OCI-LY3 (cell line): ENCODE data around the gene RAP1GAP.

Experiments
- H2AFZ ChIP-seq: fragments of 200-600, 300-600 bp; shearing (Covaris generic); 2 replicates; pipeline ENCODE4 v1.6.0; 2014; ENCODE audit warnings: antibody characterized with exemption, low read depth, low read length
- H3K27ac ChIP-seq: fragments of 200-600, 300-600 bp; sonication (generic); 2 replicates; pipeline ENCODE4 v1.5.1; 2014; ENCODE audit warnings: mild to moderate bottlenecking, low read length, moderate library complexity, mixed read lengths
- H3K27me3 ChIP-seq: fragments of 200-600, 300-600 bp; sonication (generic); 2 replicates; pipeline ENCODE4 v1.6.1; 2014; ENCODE audit warnings: low read depth, low read length, mixed read lengths
- H3K36me3 ChIP-seq: fragments of 200-600, 300-600 bp; sonication (generic); replicated peaks from 2 replicates; pipeline ENCODE3; 2014; ENCODE audit warnings: low read depth, low read length, mixed read lengths
- H3K4me1 ChIP-seq: fragments of 300-600, 200-600 bp; sonication (generic); 2 replicates; pipeline ENCODE4 v1.6.1; 2014; ENCODE audit warnings: low read length, mixed read lengths
- H3K4me2 ChIP-seq: fragments of 200-600, 300-600 bp; sonication (generic); 2 replicates; pipeline ENCODE4 v1.6.1; 2014; ENCODE audit warnings: low read length, mixed read lengths
- H3K4me3 ChIP-seq: fragments of 300-600, 200-600 bp; sonication (generic); 2 replicates; pipeline ENCODE4 v1.5.1; 2014; ENCODE audit warnings: antibody characterized with exemption, mild to moderate bottlenecking, low read length, moderate library complexity
- H3K79me2 ChIP-seq: fragments of 300-600, 200-600 bp; shearing (Covaris generic); 2 replicates; pipeline ENCODE4 v1.6.1; 2014; ENCODE audit warnings: mild to moderate bottlenecking, low read length, mixed read lengths
- H3K9ac ChIP-seq: fragments of 300-600, 200-600 bp; shearing (Covaris generic); 2 replicates; pipeline ENCODE4 v1.6.0; 2014; ENCODE audit warnings: mild to moderate bottlenecking, low read length, moderate library complexity
- H3K9me3 ChIP-seq: fragments of 200-600, 300-600 bp; shearing (Covaris generic); 2 replicates; pipeline ENCODE4 v1.6.1; 2014; ENCODE audit warnings: low read length, mixed read lengths; ENCODE audit not compliant: insufficient read depth
- H4K20me1 ChIP-seq: fragments of 200-600, 300-600 bp; sonication (generic); 2 replicates; pipeline ENCODE4 v1.6.1; 2016; ENCODE audit warnings: low read length, mixed read lengths; ENCODE audit not compliant: insufficient read depth
- EZH2phosphoT487 ChIP-seq: fragments of 200-600 bp; shearing (Covaris generic); IDR thresholded peaks from 2 replicates; pipeline ENCODE4 v1.6.1; 2018; ENCODE audit warnings: antibody characterized with exemption, mixed run types, low read depth
- TF ChIP-seq, protein P1 (sequence below): fragments of 200-600, 300-600 bp; sonication (generic); IDR thresholded peaks from 2 replicates; pipeline ENCODE4 v1.5.1; 2014; ENCODE audit warnings: antibody characterized with exemption, low read length, low read depth

The RAP1GAP gene

DNA sequence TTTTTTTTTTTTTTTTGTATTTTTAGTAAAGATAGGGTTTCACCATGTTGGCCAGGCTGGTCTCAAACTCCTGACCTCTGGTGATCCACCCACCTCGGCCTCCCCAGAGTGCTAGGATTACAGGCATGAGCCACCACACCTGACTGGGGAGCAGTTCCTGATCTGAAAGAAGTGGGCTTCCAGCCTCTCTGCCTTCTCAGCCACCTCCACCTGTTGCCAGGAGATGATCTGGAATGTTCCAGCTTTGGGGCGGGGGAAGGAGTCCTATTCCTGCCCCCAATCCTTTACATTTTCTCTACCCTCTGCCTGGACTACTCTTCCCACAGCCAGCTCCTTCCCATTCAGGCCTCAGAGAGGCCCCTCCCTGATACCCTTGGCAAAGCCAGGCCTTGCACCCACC, 28.1 kb downstream of the RAP1GAP start:
- Histone ChIP-seq H3K9me3 (no peaks in the 10 kb centered on the region), H2AFZ (no peak overlapping the region), H3K9ac (no peak overlapping the region), H3K4me3 (no peak overlapping the region), H3K27ac (no peak overlapping the region), H3K4me2 (no peak overlapping the region), H3K27me3 (no peaks in the 10 kb centered on the region), H3K4me1 (peaks cover 23% of the 10 kb centered on the region), H3K36me3 (no peaks in the 10 kb centered on the region), H4K20me1 (no peaks in the 10 kb centered on the region), H3K79me2 (no peaks in the 10 kb centered on the region)
- TF ChIP-seq, protein P1, sequence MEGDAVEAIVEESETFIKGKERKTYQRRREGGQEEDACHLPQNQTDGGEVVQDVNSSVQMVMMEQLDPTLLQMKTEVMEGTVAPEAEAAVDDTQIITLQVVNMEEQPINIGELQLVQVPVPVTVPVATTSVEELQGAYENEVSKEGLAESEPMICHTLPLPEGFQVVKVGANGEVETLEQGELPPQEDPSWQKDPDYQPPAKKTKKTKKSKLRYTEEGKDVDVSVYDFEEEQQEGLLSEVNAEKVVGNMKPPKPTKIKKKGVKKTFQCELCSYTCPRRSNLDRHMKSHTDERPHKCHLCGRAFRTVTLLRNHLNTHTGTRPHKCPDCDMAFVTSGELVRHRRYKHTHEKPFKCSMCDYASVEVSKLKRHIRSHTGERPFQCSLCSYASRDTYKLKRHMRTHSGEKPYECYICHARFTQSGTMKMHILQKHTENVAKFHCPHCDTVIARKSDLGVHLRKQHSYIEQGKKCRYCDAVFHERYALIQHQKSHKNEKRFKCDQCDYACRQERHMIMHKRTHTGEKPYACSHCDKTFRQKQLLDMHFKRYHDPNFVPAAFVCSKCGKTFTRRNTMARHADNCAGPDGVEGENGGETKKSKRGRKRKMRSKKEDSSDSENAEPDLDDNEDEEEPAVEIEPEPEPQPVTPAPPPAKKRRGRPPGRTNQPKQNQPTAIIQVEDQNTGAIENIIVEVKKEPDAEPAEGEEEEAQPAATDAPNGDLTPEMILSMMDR = no peak
- TF ChIP-seq EZH2phosphoT487 = no peak

DNA sequence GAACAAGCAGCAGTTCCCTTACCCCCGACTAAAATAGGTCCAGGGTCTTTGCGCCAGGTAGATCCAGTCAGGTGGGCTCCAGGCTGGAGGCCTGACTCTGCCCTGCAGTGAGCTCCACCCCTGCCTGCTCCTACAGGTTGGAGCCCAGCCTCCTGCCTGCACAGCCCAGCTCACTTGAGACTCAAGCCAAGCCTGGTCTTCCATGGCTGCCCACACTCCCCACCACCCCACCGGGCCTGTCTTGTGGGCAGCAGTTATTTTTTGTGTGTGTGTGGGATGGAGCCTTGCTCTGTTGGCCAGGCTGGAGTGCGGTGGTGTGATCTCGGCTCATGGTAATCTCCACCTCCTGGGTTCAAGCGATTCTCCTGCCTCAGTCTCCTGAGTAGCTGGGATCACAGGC, 28.5 kb downstream of the RAP1GAP start:
- H3K4me1 ChIP-seq = peaks cover 19% of the 10 kb centered on the region
- no peaks in the 10 kb centered on the region for H3K79me2 ChIP-seq
- no peaks in the 10 kb centered on the region for H3K36me3 ChIP-seq
- no peak overlapping the region for H3K4me3 ChIP-seq
- H3K9me3 ChIP-seq = no peaks in the 10 kb centered on the region
- H3K27ac ChIP-seq = no peak overlapping the region
- no peak overlapping the region for H3K4me2 ChIP-seq
- H3K27me3 ChIP-seq = no peaks in the 10 kb centered on the region
- H2AFZ ChIP-seq = no peak overlapping the region
- no peaks in the 10 kb centered on the region for H4K20me1 ChIP-seq
- no peak overlapping the region for H3K9ac ChIP-seq
- no peak for TF ChIP-seq EZH2phosphoT487
- TF ChIP-seq, protein P1 = no peak

DNA sequence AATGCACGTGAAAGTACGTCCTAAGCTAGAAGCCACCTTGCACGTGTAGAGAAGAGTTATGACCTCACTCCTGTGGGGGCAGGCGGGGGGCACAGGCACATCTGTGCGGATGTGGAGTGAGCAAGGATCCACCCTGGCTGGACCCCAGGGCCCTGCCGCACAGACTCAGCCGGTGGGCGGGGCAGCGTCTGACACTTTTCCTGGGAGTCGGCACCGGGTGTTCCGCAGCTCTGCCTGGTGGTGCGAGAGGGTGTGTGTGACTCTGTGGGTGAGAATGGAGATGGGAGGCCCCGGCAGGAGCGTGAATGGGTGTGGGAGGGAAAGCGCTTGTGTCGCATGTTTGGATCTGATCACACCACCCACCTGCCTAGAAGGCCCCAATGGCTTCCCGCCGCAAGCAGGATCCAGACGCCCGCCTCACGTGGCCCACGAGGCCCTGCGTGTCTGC, 29.5 kb downstream of the RAP1GAP start:
- peaks cover 17% of the 10 kb centered on the region for H3K4me1 ChIP-seq
- no peak overlapping the region for H3K4me2 ChIP-seq
- no peaks in the 10 kb centered on the region for H4K20me1 ChIP-seq
- no peaks in the 10 kb centered on the region for H3K27me3 ChIP-seq
- H3K4me3 ChIP-seq = no peak overlapping the region
- H3K9me3 ChIP-seq = no peaks in the 10 kb centered on the region
- H3K9ac ChIP-seq = no peak overlapping the region
- H3K79me2 ChIP-seq = no peaks in the 10 kb centered on the region
- TF ChIP-seq EZH2phosphoT487 = no peak
- TF ChIP-seq, protein P1 = no peak
- no peaks in the 10 kb centered on the region for H3K36me3 ChIP-seq
- no peak overlapping the region for H2AFZ ChIP-seq
- no peak overlapping the region for H3K27ac ChIP-seq

DNA sequence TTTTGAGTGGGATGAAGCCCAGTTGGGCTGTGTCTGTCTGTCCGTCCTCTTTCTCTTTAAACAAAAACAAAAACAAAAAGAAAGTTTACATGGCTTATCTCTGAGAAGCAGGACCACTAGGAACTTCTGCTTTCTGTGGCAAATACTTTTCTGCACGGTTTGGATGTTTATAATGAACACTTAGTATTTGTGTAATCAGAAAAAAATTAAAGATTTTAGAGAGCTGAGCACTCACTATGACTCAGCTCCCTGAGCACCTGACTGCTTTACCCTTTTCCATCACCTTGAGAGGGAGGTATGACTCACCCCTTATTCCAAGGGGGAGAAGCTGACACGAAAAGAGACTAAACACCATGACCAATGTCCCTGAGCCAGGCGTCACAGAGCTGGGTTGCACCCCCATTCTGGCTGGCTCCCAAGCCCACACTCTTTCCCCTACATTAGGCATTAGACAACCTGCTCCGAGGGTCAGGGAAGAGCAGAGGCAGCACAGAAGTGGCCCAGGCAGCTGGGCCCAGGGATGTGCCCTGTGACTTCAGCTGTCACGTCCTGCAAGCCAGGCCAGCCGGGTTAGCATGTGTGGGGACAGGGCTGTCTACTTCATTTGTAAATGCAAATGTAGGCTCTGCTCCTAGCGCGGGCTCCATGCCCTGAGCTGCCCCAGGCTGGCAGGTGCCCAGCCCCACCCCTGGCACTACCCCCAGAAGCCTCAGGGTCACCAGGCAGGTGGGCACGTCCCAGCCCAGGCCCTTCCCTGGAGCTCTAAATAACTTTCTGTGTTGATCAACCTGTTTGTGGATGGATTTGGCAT, 30.4 kb downstream of the RAP1GAP start:
- no peak for TF ChIP-seq EZH2phosphoT487
- TF ChIP-seq, protein P1 = no peak
- Histone ChIP-seq H3K27ac (peak overlapping the region; percentile 8; the same call in 1 of the 2 replicates), H3K79me2 (no peaks in the 10 kb centered on the region), H3K4me1 (peaks cover 17% of the 10 kb centered on the region), H3K36me3 (no peaks in the 10 kb centered on the region), H2AFZ (no peak overlapping the region), H3K27me3 (no peaks in the 10 kb centered on the region), H3K9ac (no peak overlapping the region), H3K4me3 (no peak overlapping the region), H3K4me2 (peak overlapping the region; percentile 40), H4K20me1 (no peaks in the 10 kb centered on the region), H3K9me3 (no peaks in the 10 kb centered on the region)
